Endothelial cell (in vitro differentiated cells): ENCODE data around the gene SERPINE2. TPM values are rescaled to one million over a fixed set of nuclear protein-coding genes. Genes with fewer than 3 reads are reported as not detected.

Experiments
- DNase-seq: peaks from one replicate; pipeline ENCODE4 v3.0.0; 2021; ENCODE audit warnings: low spot score
- H3K27ac Mint-ChIP-seq: one replicate; pipeline ENCODE4 v1.8.0; 2021; ENCODE audit warnings: mixed read lengths, inconsistent platforms; ENCODE audit not compliant: unreplicated experiment
- H3K27me3 Mint-ChIP-seq: one replicate; pipeline ENCODE4 v1.8.0; 2021; ENCODE audit warnings: mild to moderate bottlenecking, moderate library complexity, mixed read lengths, inconsistent platforms; ENCODE audit not compliant: unreplicated experiment
- H3K36me3 Mint-ChIP-seq: one replicate; pipeline ENCODE4 v1.8.0; 2021; ENCODE audit warnings: mild to moderate bottlenecking, low read depth, mixed read lengths, inconsistent platforms; ENCODE audit not compliant: unreplicated experiment
- H3K4me1 Mint-ChIP-seq: one replicate; pipeline ENCODE4 v1.8.0; 2021; ENCODE audit warnings: mild to moderate bottlenecking, mixed read lengths, inconsistent platforms; ENCODE audit not compliant: unreplicated experiment
- H3K4me3 Mint-ChIP-seq: one replicate; pipeline ENCODE4 v1.8.0; 2021; ENCODE audit warnings: mild to moderate bottlenecking, mixed read lengths, inconsistent platforms; ENCODE audit not compliant: unreplicated experiment
- H3K9me3 Mint-ChIP-seq: one replicate; pipeline ENCODE4 v1.8.0; 2021; ENCODE audit warnings: mixed read lengths, inconsistent platforms; ENCODE audit not compliant: unreplicated experiment
- total RNA-seq: library from RNA; stranded (reverse); fragmentation: NEBNext Ultra II Directional; extraction: Animal tissue kit (Norgen Biotek cat#: 25700); gene quantifications from one replicate; pipeline ENCODE4 v1.2.1, GENCODE V29; 2021; ENCODE audit not compliant: unreplicated experiment
- TF ChIP-seq, protein P1 (sequence below): fragments of 200-600 bp; sonication (generic); IDR thresholded peaks from one replicate; pipeline ENCODE4 v1.5.0; 2021; ENCODE audit warnings: antibody characterized with exemption; ENCODE audit not compliant: unreplicated experiment

SERPINE2 gene
- total RNA-seq, 1 donor from 2014 or later, result 40.4 TPM

GRCh38 chr2:223969315-223969714 is 69.8 kb downstream of the SERPINE2 start:
- DNase-seq, result no peak
- H3K4me3 Mint-ChIP-seq, result no peak overlapping the region
- TF ChIP-seq, protein P1, sequence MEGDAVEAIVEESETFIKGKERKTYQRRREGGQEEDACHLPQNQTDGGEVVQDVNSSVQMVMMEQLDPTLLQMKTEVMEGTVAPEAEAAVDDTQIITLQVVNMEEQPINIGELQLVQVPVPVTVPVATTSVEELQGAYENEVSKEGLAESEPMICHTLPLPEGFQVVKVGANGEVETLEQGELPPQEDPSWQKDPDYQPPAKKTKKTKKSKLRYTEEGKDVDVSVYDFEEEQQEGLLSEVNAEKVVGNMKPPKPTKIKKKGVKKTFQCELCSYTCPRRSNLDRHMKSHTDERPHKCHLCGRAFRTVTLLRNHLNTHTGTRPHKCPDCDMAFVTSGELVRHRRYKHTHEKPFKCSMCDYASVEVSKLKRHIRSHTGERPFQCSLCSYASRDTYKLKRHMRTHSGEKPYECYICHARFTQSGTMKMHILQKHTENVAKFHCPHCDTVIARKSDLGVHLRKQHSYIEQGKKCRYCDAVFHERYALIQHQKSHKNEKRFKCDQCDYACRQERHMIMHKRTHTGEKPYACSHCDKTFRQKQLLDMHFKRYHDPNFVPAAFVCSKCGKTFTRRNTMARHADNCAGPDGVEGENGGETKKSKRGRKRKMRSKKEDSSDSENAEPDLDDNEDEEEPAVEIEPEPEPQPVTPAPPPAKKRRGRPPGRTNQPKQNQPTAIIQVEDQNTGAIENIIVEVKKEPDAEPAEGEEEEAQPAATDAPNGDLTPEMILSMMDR, result no peak
- H3K36me3 Mint-ChIP-seq, result no peaks in the 10 kb centered on the region
- H3K27me3 Mint-ChIP-seq, result no peaks in the 10 kb centered on the region
- H3K4me1 Mint-ChIP-seq, result no peaks in the 10 kb centered on the region
- H3K27ac Mint-ChIP-seq, result no peak overlapping the region
- H3K9me3 Mint-ChIP-seq, result no peaks in the 10 kb centered on the region

GRCh38 chr2:223967981-223968380 is 71.1 kb downstream of the SERPINE2 start:
- DNase-seq, result no peak
- H3K36me3 Mint-ChIP-seq, result no peaks in the 10 kb centered on the region
- H3K27ac Mint-ChIP-seq, result no peak overlapping the region
- no peak overlapping the region for H3K4me3 Mint-ChIP-seq
- H3K27me3 Mint-ChIP-seq, result no peaks in the 10 kb centered on the region
- TF ChIP-seq, protein P1, result no peak
- no peaks in the 10 kb centered on the region for H3K4me1 Mint-ChIP-seq
- H3K9me3 Mint-ChIP-seq, result no peaks in the 10 kb centered on the region

DNA sequence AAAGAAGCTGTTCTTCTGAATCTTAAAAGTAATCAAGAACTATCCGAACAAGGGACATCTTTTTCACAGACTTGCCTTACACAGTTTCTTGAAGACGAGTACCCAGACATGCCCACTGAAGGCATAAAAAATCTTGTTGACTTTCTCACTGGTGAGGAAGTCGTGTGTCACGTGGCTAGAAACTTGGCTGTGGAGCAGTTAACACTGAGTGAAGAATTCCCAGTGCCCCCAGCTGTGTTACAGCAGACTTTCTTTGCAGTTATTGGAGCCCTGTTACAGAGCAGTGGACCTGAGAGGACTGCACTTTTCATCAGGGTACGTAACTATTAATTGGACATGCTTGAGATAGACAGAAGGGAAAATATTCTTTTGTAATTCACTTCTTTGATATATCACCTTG is 79.4 kb downstream of the SERPINE2 start:
- Mint-ChIP-seq H3K27me3 (peaks cover 2% of the 10 kb centered on the region), H3K4me1 (peaks cover 22% of the 10 kb centered on the region), H3K4me3 (no peak overlapping the region), H3K9me3 (no peaks in the 10 kb centered on the region), H3K36me3 (peaks cover 12% of the 10 kb centered on the region), H3K27ac (no peak overlapping the region)
- DNase-seq, result no peak
- TF ChIP-seq, protein P1, result no peak

GRCh38 chr2:223957092-223957851 is 81.8 kb downstream of the SERPINE2 start, which contains the start of gene MRPL44:
Gene MRPL44, plus strand, starts transcription at chr2:223957463. Its CDS starts 10 bp downstream, at chr2:223957473.
- Mint-ChIP-seq H3K4me1 (peaks cover 22% of the 10 kb centered on the region), H3K9me3 (no peaks in the 10 kb centered on the region), H3K27me3 (peaks cover 2% of the 10 kb centered on the region)

GRCh38 chr2:223956300-223956699 is 82.8 kb downstream of the SERPINE2 start:
- TF ChIP-seq, protein P1, result no peak
- no peak for DNase-seq
- H3K36me3 Mint-ChIP-seq, result peaks cover 8% of the 10 kb centered on the region
- H3K27me3 Mint-ChIP-seq, result peaks cover 2% of the 10 kb centered on the region
- no peak overlapping the region for H3K27ac Mint-ChIP-seq
- H3K9me3 Mint-ChIP-seq, result no peaks in the 10 kb centered on the region
- peaks cover 22% of the 10 kb centered on the region for H3K4me1 Mint-ChIP-seq
- H3K4me3 Mint-ChIP-seq, result no peak overlapping the region

More at GRCh38 chr2:223957092-223957851, 81.8 kb downstream of the SERPINE2 start, which contains the start of gene MRPL44:
- Mint-ChIP-seq H3K36me3 (peaks cover 10% of the 10 kb centered on the region), H3K27ac (peak within 1 kb of the TSS; percentile 74), H3K4me3 (peak within 1 kb of the TSS; percentile 98)
- DNase-seq, result peak; percentile 98
- TF ChIP-seq, protein P1, result no peak
